Cardiac fibroblast (primary cell): ENCODE results near the gene SMOC2.

Source experiments
- DNase-seq, 2 donors: peaks; one replicate each; pipeline versions ENCODE4 v3.0.0 to v3.0.0-alpha.2; 2010; ENCODE audit warnings: low read depth in 2 of 2
- H3K4me3 ChIP-seq, 2 donors: replicated peaks in 1 of 2; 1 replicate in 1 of 2; 2 replicates in 1 of 2; pipeline ENCODE4 v1.5.1; 2011; ENCODE audit warnings: low read depth in 2 of 2, low read length in 2 of 2, mild to moderate bottlenecking in 2 of 2, moderate library complexity in 1 of 2
- CTCF ChIP-seq: IDR thresholded peaks from one replicate; pipeline ENCODE4 v1.5.1; 2011; ENCODE audit warnings: low read depth, mild to moderate bottlenecking, low read length, inconsistent platforms

The SMOC2 gene

GRCh38 chr6:168458101-168458500, 17.1 kb downstream of the SMOC2 start:
- H3K4me3 ChIP-seq = no peak overlapping the region
- DNase-seq = no peak
- no peak for TF ChIP-seq CTCF

- no peak overlapping the region for H3K4me3 ChIP-seq
- TF ChIP-seq CTCF = no peak
- no peak for DNase-seq
These were observed 18.6 kb downstream of the SMOC2 start for GRCh38 chr6:168459572-168459971.

GRCh38 chr6:168462289-168462853, 21.4 kb downstream of the SMOC2 start:
- no peak overlapping the region for H3K4me3 ChIP-seq
- DNase-seq = no peak
- TF ChIP-seq CTCF = no peak

GRCh38 chr6:168464546-168464945, 23.6 kb downstream of the SMOC2 start:
- no peak for TF ChIP-seq CTCF
- no peak overlapping the region for H3K4me3 ChIP-seq
- no peak for DNase-seq

- H3K4me3 ChIP-seq = no peak overlapping the region
- DNase-seq = no peak
- TF ChIP-seq CTCF = no peak
These were observed 27.1 kb downstream of the SMOC2 start for GRCh38 chr6:168468045-168468444.

GRCh38 chr6:168469521-168469920, 28.5 kb downstream of the SMOC2 start:
- TF ChIP-seq CTCF = no peak
- peak; percentile 8 to 14 for DNase-seq
- H3K4me3 ChIP-seq = no peak overlapping the region

GRCh38 chr6:168469926-168470325, 28.9 kb downstream of the SMOC2 start:
- TF ChIP-seq CTCF = no peak
- no peak for DNase-seq
- H3K4me3 ChIP-seq = no peak overlapping the region
